ENCODE results near the gene HRG. TPM values are rescaled to one million over a fixed set of nuclear protein-coding genes. Genes with fewer than 3 reads are reported as not detected.

The HRG gene
- polyA plus RNA-seq, 3 donors: not detected

DNA sequence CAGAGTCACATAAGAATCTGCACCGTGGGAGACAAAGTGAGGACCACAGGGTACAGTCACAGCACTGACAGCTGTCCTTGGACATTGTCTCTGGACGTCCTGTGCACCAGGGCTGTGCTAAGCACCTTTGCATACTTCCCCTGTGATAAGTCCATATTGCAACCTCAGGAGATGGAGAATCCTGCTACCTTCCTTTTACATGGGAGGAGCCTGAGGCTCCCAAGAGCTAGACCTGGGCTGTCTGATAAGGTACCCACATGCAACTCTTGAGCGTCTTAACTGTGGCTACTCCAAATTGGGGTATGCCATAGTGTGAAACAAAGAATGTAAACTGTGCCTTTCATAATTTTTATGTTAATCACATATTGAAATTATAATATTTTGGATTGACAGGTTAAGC, 28.1 kb upstream of the HRG start:
- H3K79me2 ChIP-seq (ENCODE audit: insufficient read depth, low read length): no peaks in the 10 kb centered on the region
- H4K20me1 ChIP-seq (ENCODE audit: insufficient read depth, low read length): no peaks in the 10 kb centered on the region
- Mint-ChIP-seq H3K27ac (no peak overlapping the region), H3K4me1 (no peaks in the 10 kb centered on the region), H3K4me3 (no peak overlapping the region), H3K36me3 (no peaks in the 10 kb centered on the region), H3K9me3 (peaks cover 0 to 6% (median 2%) of the 10 kb centered on the region in 7 donors), H3K27me3 (ENCODE audit: low read depth in 3 of 3) (peaks cover under 1 to 14% (median 7%) of the 10 kb centered on the region in 3 donors)
- intact Hi-C loops (cut with micrococcal nuclease): no loop called here
- peaks cover 0 to 2% of the 10 kb centered on the region in 2 donors for H3K27me3 ChIP-seq (ENCODE audit: control insufficient read depth in 2 of 2, insufficient read depth in 2 of 2, low read length in 2 of 2)
- H3K27ac ChIP-seq (ENCODE audit: low read depth in 1 of 2, low read length in 2 of 2): no peak overlapping the region
- no peak overlapping the region for H3K4me2 ChIP-seq (replicated peaks; ENCODE audit: extremely low read depth, low read length, poor library complexity, severe bottlenecking)
- H2AFZ ChIP-seq (ENCODE audit: insufficient read depth, low read depth, low read length, poor library complexity, severe bottlenecking): no peak overlapping the region
- no peaks in the 10 kb centered on the region for H3K9me3 ChIP-seq (replicated peaks in 1 of 2; ENCODE audit: control insufficient read depth in 1 of 2, insufficient read depth in 1 of 2, low read length in 2 of 2)
- WGBS (ENCODE audit: insufficient coverage): 86% methylated on average over 1 of the region's 3 CpGs
- DNase-seq: no peak
- H3K9ac ChIP-seq (ENCODE audit: insufficient read depth, low read length, poor library complexity, severe bottlenecking): no peak overlapping the region
- H3K4me1 ChIP-seq (ENCODE audit: control insufficient read depth in 1 of 2, insufficient read depth in 2 of 2, low read length in 2 of 2): no peaks in the 10 kb centered on the region
- no peak for TF ChIP-seq CTCF (IDR thresholded peaks at IDR 0.05)
- no peaks in the 10 kb centered on the region for H3K36me3 ChIP-seq (replicated peaks in 1 of 2; ENCODE audit: control insufficient read depth in 1 of 2, insufficient read depth in 2 of 2, low read length in 2 of 2)
- H3K4me3 ChIP-seq (replicated peaks in 1 of 3; ENCODE audit: low read depth in 2 of 3, low read length in 3 of 3): no peak overlapping the region

DNA sequence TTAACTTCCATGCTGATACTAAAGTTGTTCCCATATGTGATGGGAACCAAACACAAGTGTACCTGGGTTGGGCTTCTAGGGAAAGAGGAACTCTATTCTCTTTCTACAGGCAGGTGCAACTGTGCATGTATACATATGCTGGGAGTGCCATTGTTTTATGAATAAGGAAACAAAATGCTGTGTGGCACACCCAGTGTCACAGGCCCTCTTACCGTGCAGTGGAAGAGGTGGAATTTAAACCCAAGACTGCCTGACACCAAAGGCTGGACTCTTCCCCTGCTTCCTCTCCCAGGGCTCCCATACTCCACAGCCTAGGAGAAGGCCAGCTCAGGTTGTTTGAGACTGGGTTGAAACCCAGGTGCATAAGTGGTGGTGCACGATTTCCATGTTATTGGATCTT, 27.6 kb upstream of the HRG start:
- H3K27me3 Mint-ChIP-seq (ENCODE audit: low read depth in 3 of 3): peaks cover 7 to 17% (median 7%) of the 10 kb centered on the region in 3 donors
- Histone ChIP-seq H4K20me1 (ENCODE audit: insufficient read depth, low read length) (no peaks in the 10 kb centered on the region), H3K27me3 (ENCODE audit: control insufficient read depth in 2 of 2, insufficient read depth in 2 of 2, low read length in 2 of 2) (peaks cover 0 to 2% of the 10 kb centered on the region in 2 donors), H3K4me3 (replicated peaks in 1 of 3; ENCODE audit: low read depth in 2 of 3, low read length in 3 of 3) (no peak overlapping the region), H2AFZ (ENCODE audit: insufficient read depth, low read depth, low read length, poor library complexity, severe bottlenecking) (no peak overlapping the region), H3K4me1 (ENCODE audit: control insufficient read depth in 1 of 2, insufficient read depth in 2 of 2, low read length in 2 of 2) (no peaks in the 10 kb centered on the region), H3K36me3 (replicated peaks in 1 of 2; ENCODE audit: control insufficient read depth in 1 of 2, insufficient read depth in 2 of 2, low read length in 2 of 2) (no peaks in the 10 kb centered on the region), H3K9me3 (replicated peaks in 1 of 2; ENCODE audit: control insufficient read depth in 1 of 2, insufficient read depth in 1 of 2, low read length in 2 of 2) (no peaks in the 10 kb centered on the region), H3K9ac (ENCODE audit: insufficient read depth, low read length, poor library complexity, severe bottlenecking) (no peak overlapping the region), H3K27ac (ENCODE audit: low read depth in 1 of 2, low read length in 2 of 2) (no peak overlapping the region), H3K79me2 (ENCODE audit: insufficient read depth, low read length) (no peaks in the 10 kb centered on the region), H3K4me2 (replicated peaks; ENCODE audit: extremely low read depth, low read length, poor library complexity, severe bottlenecking) (no peak overlapping the region)
- intact Hi-C loops (cut with micrococcal nuclease): no loop called here
- H3K27ac Mint-ChIP-seq: no peak overlapping the region
- H3K4me1 Mint-ChIP-seq: no peaks in the 10 kb centered on the region
- WGBS (ENCODE audit: insufficient coverage): 100% methylated on average over 1 of the region's 2 CpGs
- no peak overlapping the region for H3K4me3 Mint-ChIP-seq
- no peak for TF ChIP-seq CTCF (IDR thresholded peaks at IDR 0.05)
- H3K36me3 Mint-ChIP-seq: no peaks in the 10 kb centered on the region
- H3K9me3 Mint-ChIP-seq: peaks cover 0 to 6% (median 2%) of the 10 kb centered on the region in 7 donors
- no peak for DNase-seq
